PC-3 (cell line): ENCODE results near the gene FAM216B.

Experiments
- EZH2phosphoT487 ChIP-seq: fragments of 300-600 bp; sonication (generic); IDR thresholded peaks from 2 replicates; pipeline ENCODE4 v1.6.1; 2018; ENCODE audit warnings: mild to moderate bottlenecking, antibody characterized with exemption, low read length, borderline replicate concordance
- TF ChIP-seq, protein P1 (sequence below): fragments of 300-600 bp; sonication (generic); conservative IDR thresholded peaks from 2 replicates; pipeline ENCODE4 v1.5.1; 2017; ENCODE audit warnings: antibody characterized with exemption, low read depth, mild to moderate bottlenecking, low read length

DNA sequence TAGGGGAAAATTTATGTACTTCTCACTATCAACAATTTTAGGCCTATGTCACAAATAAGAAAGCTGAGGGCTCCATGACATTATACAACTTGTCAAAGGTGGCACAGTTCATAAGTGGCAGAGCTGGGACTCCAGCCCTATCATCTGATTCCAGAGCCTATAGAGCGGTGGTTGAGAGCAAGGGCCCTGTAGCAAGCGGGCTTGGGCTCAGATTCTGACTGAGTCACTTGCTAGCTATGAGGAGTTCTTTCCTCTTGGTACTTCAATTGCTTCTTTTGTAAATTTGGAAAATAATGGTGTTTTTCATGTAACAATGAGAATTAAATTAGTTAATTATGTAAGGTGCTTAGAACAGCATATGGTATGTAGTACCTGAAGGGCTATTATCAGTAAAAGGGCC lies 28.7 kb upstream of the FAM216B start:
- TF ChIP-seq, protein P1, sequence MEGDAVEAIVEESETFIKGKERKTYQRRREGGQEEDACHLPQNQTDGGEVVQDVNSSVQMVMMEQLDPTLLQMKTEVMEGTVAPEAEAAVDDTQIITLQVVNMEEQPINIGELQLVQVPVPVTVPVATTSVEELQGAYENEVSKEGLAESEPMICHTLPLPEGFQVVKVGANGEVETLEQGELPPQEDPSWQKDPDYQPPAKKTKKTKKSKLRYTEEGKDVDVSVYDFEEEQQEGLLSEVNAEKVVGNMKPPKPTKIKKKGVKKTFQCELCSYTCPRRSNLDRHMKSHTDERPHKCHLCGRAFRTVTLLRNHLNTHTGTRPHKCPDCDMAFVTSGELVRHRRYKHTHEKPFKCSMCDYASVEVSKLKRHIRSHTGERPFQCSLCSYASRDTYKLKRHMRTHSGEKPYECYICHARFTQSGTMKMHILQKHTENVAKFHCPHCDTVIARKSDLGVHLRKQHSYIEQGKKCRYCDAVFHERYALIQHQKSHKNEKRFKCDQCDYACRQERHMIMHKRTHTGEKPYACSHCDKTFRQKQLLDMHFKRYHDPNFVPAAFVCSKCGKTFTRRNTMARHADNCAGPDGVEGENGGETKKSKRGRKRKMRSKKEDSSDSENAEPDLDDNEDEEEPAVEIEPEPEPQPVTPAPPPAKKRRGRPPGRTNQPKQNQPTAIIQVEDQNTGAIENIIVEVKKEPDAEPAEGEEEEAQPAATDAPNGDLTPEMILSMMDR = no peak
- TF ChIP-seq EZH2phosphoT487 = no peak
